NCI-H146 (cell line): ENCODE measurements around the gene SF3A2.
"Not testable (repeated sequence)": the region's sequence is repeated elsewhere in the genome, so short reads cannot be mapped to it uniquely, and the experiment has no call there.

Experiments
- DNase-seq: peaks from one replicate; lab custom pipeline; 2025; lab: John Stamatoyannopoulos, UW

SF3A2 gene

GRCh38 chr19:2274931-2275535, 38.4 kb downstream of the SF3A2 start:
- peak; percentile 27 for DNase-seq

GRCh38 chr19:2275588-2276428, 39.2 kb downstream of the SF3A2 start:
- no peak for DNase-seq

DNA sequence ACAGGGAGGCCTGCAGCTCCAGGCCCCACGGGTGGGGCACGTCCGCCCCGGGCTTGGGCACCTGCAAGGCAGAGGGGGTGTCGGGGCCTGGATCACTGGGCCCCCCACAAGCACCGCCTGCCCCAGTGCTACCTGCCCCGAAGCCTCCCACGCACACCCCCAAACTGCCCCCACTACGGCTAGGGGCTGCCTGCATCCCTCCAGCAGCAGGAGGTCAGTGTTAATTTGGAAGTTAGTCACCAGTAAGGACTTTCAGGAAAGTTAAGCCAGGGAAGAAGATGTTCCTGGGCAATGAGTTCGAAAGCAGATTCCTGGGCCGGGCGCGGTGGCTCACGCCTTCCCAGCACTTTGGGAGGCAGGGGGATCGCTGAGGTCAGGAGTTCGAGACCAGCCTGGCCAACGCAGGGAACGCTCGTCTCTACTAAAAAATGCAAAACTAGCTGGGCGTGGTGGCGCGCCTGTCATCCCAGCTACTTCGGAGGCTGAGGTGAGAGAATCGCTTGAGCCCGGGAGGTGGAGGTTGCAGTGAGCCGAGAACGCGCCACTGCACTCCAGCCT, 39.9 kb downstream of the SF3A2 start:
- DNase-seq: no peak

GRCh38 chr19:2277138-2277537, 40.5 kb downstream of the SF3A2 start:
- no peak for DNase-seq

DNA sequence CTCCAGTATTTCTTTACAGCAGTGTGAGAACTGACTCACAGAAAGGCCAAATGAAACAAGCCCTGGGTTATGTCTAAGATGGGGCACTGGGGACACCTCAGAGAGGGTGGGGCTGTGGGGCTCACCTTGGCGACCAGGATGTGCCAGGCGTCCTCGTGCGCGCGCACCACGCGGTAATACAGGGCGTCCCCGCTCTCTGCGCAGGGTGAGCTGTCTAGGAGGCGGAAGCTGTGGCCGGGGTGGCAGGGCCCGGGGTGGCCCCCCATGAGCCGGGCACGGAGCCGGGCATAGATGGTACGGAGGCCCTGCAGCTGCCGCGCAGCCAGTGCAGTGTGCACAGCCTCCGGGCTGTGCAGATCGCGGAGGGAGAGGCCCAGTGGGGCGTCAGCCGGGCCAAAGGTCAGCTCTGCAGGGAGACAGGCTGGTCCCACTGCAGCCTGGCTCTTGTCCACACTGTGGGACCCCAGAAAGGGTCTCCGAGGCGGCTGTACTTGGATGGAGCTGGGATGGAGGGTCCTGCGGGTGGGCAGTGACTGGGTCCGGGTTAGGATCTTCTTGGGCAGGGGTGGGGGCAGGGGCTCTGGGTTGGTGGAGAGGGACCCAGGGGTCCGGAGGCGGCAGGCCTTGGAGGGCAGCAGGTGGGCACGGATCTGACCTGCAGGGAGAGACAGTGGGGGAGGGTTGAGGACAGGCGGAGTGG, 42.0 kb downstream of the SF3A2 start:
- DNase-seq: no peak

GRCh38 chr19:2280633-2281264, 44.1 kb downstream of the SF3A2 start:
- DNase-seq: no peak

- not testable (repeated sequence) for DNase-seq
Measured at GRCh38 chr19:2281265-2282061, 44.8 kb downstream of the SF3A2 start.

DNA sequence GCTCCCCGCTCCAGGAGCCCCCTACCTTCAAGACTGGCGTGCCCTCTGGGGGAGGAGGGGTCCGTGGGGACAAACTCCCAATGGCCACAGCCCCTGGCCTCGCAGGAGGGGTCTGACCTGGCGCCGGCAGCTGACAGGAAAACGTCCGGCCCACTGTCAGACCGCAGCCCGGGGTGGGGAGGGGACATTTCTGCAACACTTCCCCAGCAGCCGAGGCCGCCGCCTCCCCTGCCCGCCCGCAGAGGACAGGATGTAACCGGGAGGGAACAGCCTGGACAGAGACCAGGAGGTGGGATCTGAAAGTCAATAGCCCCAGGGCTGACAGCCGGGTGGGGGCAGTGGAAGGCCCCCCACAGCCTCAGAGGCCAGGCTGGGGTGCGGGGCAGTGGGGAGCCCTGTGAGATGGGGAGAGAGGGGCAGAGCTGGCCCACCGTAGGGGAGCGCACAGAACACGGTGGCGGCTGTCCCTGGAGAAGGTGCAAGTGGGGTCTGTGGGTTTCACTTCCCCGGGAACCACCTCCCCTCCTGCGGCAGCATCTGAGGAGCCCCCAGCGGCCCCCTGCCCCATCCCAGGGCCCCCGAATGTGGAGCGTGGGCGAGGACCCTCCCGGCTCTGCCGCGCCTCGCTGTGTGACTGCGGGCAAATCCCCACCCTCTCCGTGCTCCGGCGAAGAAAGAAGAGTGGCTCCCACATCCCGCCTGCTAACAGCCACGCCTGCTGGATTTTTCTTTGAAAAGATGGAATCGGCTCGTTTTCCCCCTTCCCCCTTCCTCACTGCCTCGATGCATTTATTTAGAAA, 45.6 kb downstream of the SF3A2 start, which contains the start of gene PEAK3:
TSS of gene PEAK3 (minus strand) at position 114 of the 800 bp plus-strand sequence. CDS start 1,244 bp downstream, outside the sequence.
- peak; percentile 12 for DNase-seq

GRCh38 chr19:2282862-2283237, 46.2 kb downstream of the SF3A2 start:
- DNase-seq: no peak

GRCh38 chr19:2283835-2284507, 47.3 kb downstream of the SF3A2 start:
- no peak for DNase-seq

- no peak for DNase-seq
Measured at GRCh38 chr19:2286402-2287140, 49.9 kb downstream of the SF3A2 start.

- DNase-seq: no peak
Measured at GRCh38 chr19:2287585-2288337, 51.1 kb downstream of the SF3A2 start.

- no peak for DNase-seq
Measured at GRCh38 chr19:2288338-2288817, 51.8 kb downstream of the SF3A2 start.

GRCh38 chr19:2288818-2289713, 52.4 kb downstream of the SF3A2 start:
- no peak for DNase-seq

- peak; percentile 52 for DNase-seq
Measured at GRCh38 chr19:2289714-2290435, 53.3 kb downstream of the SF3A2 start.

- DNase-seq: peak; percentile 76
Measured at GRCh38 chr19:2290441-2291184, 54.0 kb downstream of the SF3A2 start.
